H1 (cell line): ENCODE measurements around the gene SUCNR1. TPM values are rescaled to one million over a fixed set of nuclear protein-coding genes. Genes with fewer than 3 reads are reported as not detected.
A peak's percentile ranks its signal among the peaks of the same experiment; 100 is the strongest.

Experiments used
- CTCF ChIA-PET: fragments of 300-600 bp; sonication (Branson Sonifier 250); formaldehyde crosslinking; loops from one replicate; lab custom pipeline; 2021; ENCODE audit not compliant: partially characterized antibody; lab: Charles Lee
- POLR2A ChIA-PET: fragments of 300-600 bp; sonication (Branson Sonifier 250); formaldehyde crosslinking; loops from one replicate; lab custom pipeline; 2021; ENCODE audit warnings: inconsistent platforms; ENCODE audit not compliant: partially characterized antibody; lab: Charles Lee
- DNase-seq, 2 experiments: peaks; one replicate each; pipeline versions ENCODE4 v3.0.0 to v3.0.0-alpha.2; 2010 to 2022; ENCODE audit warnings: low spot score in 2 of 2, low read depth in 1 of 2, mixed read lengths in 1 of 2
- FAIRE-seq: peaks from 2 replicates; lab custom pipeline; 2011; peaks lifted over from hg19 to GRCh38; lab: Jason Lieb, UNC
- H2AFZ ChIP-seq: 2 replicates; pipeline ENCODE4 v1.8.1; 2012; ENCODE audit warnings: low read length, inconsistent platforms
- H2AK5ac ChIP-seq: 2 replicates; pipeline ENCODE4 v1.6.1; 2013; ENCODE audit warnings: low read depth, low read length
- H2BK120ac ChIP-seq: replicated peaks from 2 replicates; pipeline ENCODE3; 2013; ENCODE audit warnings: low read depth, low read length, inconsistent platforms
- H2BK12ac ChIP-seq: 2 replicates; pipeline ENCODE4 v1.6.1; 2013; ENCODE audit warnings: low read depth, low read length
- H2BK15ac ChIP-seq: 2 replicates; pipeline ENCODE4 v1.6.1; 2013; ENCODE audit warnings: low read length
- H2BK20ac ChIP-seq: 2 replicates; pipeline ENCODE4 v1.6.1; 2013; ENCODE audit warnings: low read length
- H2BK5ac ChIP-seq: 2 replicates; pipeline ENCODE4 v1.6.1; 2013; ENCODE audit warnings: low read depth, low read length
- H3K14ac ChIP-seq: 2 replicates; pipeline ENCODE4 v1.6.1; 2013; ENCODE audit warnings: inconsistent platforms; ENCODE audit not compliant: insufficient read length
- H3K18ac ChIP-seq: 2 replicates; pipeline ENCODE4 v1.6.1; 2013; ENCODE audit warnings: low read length; ENCODE audit errors: extremely low read depth
- H3K23ac ChIP-seq: 2 replicates; pipeline ENCODE4 v1.6.1; 2013; ENCODE audit warnings: inconsistent platforms; ENCODE audit not compliant: insufficient read length
- H3K23me2 ChIP-seq: 2 replicates; pipeline ENCODE4 v1.6.1; 2013; ENCODE audit warnings: low read depth, low read length
- H3K27ac ChIP-seq: 2 replicates; pipeline ENCODE4 v1.6.1; 2011; ENCODE audit warnings: low read depth, low read length, inconsistent platforms
- H3K27me3 ChIP-seq, 4 experiments: replicated peaks in 1 of 4; 1 replicate in 1 of 4; 2 replicates in 3 of 4; pipeline versions ENCODE4 v1.6.1 to v1.8.1; 2011 to 2013; ENCODE audit warnings: low read length in 3 of 4, mild to moderate bottlenecking in 3 of 4, inconsistent platforms in 2 of 4, mixed read lengths in 2 of 4, moderate library complexity in 1 of 4; ENCODE audit not compliant: control insufficient read depth in 3 of 4, insufficient read depth in 3 of 4; ENCODE audit errors: extremely low read depth in 1 of 4
- H3K36me3 ChIP-seq, 4 experiments: 2 replicates each; pipeline versions ENCODE4 v1.6.1 to v1.8.1; 2011 to 2013; ENCODE audit warnings: mild to moderate bottlenecking in 4 of 4, low read length in 3 of 4, moderate library complexity in 2 of 4, control low read depth in 1 of 4, inconsistent platforms in 1 of 4; ENCODE audit not compliant: insufficient read depth in 4 of 4, control insufficient read depth in 2 of 4
- H3K4ac ChIP-seq: replicated peaks from 2 replicates; pipeline ENCODE3; 2013; ENCODE audit warnings: low read length, low read depth, mixed read lengths, inconsistent platforms; ENCODE audit not compliant: insufficient read length
- H3K4me1 ChIP-seq, 4 experiments: replicated peaks in 1 of 4; 1 replicate in 1 of 4; 2 replicates in 3 of 4; pipeline versions ENCODE4 v1.6.1 to v1.8.1; 2011 to 2013; ENCODE audit warnings: low read length in 3 of 4, inconsistent platforms in 2 of 4, mixed read lengths in 1 of 4; ENCODE audit not compliant: insufficient read depth in 4 of 4, control insufficient read depth in 3 of 4
- H3K4me2 ChIP-seq, 2 experiments: 2 replicates each; pipeline versions ENCODE4 v1.6.1 to v1.8.1; 2011 to 2013; ENCODE audit warnings: low read depth in 2 of 2, low read length in 2 of 2, control low read depth in 1 of 2, inconsistent platforms in 1 of 2, mild to moderate bottlenecking in 1 of 2; ENCODE audit not compliant: insufficient read depth in 1 of 2
- H3K4me3 ChIP-seq, 4 experiments: fragments of 200-600, 300-600 bp in 1 of 4; sonication (generic), shearing (Covaris generic), sonication (Bioruptor Twin) in 1 of 4; 2 replicates each; pipeline versions ENCODE4 v1.5.1 to v1.8.1; 2011 to 2016; ENCODE audit warnings: low read length in 4 of 4, low read depth in 3 of 4, control low read depth in 2 of 4, inconsistent platforms in 2 of 4, mild to moderate bottlenecking in 2 of 4, mixed read lengths in 1 of 4, moderate library complexity in 1 of 4; ENCODE audit not compliant: insufficient read depth in 2 of 4; ENCODE audit errors: extremely low read depth in 1 of 4
- H3K56ac ChIP-seq: replicated peaks from 2 replicates; pipeline ENCODE3; 2013; ENCODE audit warnings: low read depth, mild to moderate bottlenecking, mixed read lengths, low read length, inconsistent platforms; ENCODE audit not compliant: insufficient read length
- H3K79me1 ChIP-seq: 2 replicates; pipeline ENCODE4 v1.6.1; 2013; ENCODE audit warnings: low read depth, low read length, control low read depth
- H3K79me2 ChIP-seq, 2 experiments: 2 replicates each; pipeline versions ENCODE4 v1.6.1 to v1.8.1; 2012 to 2013; ENCODE audit warnings: low read length in 2 of 2, mild to moderate bottlenecking in 2 of 2, inconsistent platforms in 1 of 2; ENCODE audit not compliant: insufficient read depth in 2 of 2, control insufficient read depth in 1 of 2
- H3K9ac ChIP-seq, 4 experiments: replicated peaks in 1 of 4; 1 replicate in 1 of 4; 2 replicates in 3 of 4; pipeline versions ENCODE4 v1.6.1 to v1.8.1; 2011 to 2013; ENCODE audit warnings: low read depth in 3 of 4, low read length in 3 of 4, control low read depth in 2 of 4, mild to moderate bottlenecking in 2 of 4, moderate library complexity in 2 of 4, inconsistent platforms in 1 of 4; ENCODE audit errors: extremely low read depth in 1 of 4
- H3K9me3 ChIP-seq, 2 experiments: 2 replicates each; pipeline versions ENCODE4 v1.6.1 to v1.8.1; 2012 to 2013; ENCODE audit warnings: mild to moderate bottlenecking in 2 of 2, moderate library complexity in 2 of 2, control low read depth in 1 of 2, inconsistent platforms in 1 of 2, low read depth in 1 of 2, low read length in 1 of 2, mixed read lengths in 1 of 2; ENCODE audit not compliant: insufficient read depth in 2 of 2
- H4K20me1 ChIP-seq, 2 experiments: replicated peaks in 1 of 2; 2 replicates each; pipeline versions ENCODE3 to v1.8.1; 2011 to 2013; ENCODE audit warnings: inconsistent platforms in 2 of 2, low read length in 2 of 2, mild to moderate bottlenecking in 1 of 2; ENCODE audit not compliant: insufficient read depth in 2 of 2, control insufficient read depth in 1 of 2
- H4K5ac ChIP-seq: 2 replicates; pipeline ENCODE4 v1.6.1; 2013; ENCODE audit warnings: low read length, low read depth, mixed read lengths, inconsistent platforms; ENCODE audit not compliant: insufficient read length
- H4K8ac ChIP-seq: 2 replicates; pipeline ENCODE4 v1.8.0; 2013; ENCODE audit warnings: mild to moderate bottlenecking, moderate library complexity, low read length, inconsistent platforms; ENCODE audit not compliant: insufficient read depth; ENCODE audit errors: extremely low read depth
- H4K91ac ChIP-seq: replicated peaks from 2 replicates; pipeline ENCODE3; 2013; ENCODE audit warnings: low read length, mixed read lengths, inconsistent platforms; ENCODE audit not compliant: insufficient read length
- ATF2 ChIP-seq: IDR thresholded peaks from 2 replicates; pipeline ENCODE4 v1.6.1; 2012; ENCODE audit warnings: low read length, inconsistent platforms
- HDAC2 ChIP-seq, 2 experiments: fragments of 300-600 bp in 1 of 2; sonication (generic) in 1 of 2; IDR thresholded peaks; 2 replicates each; pipeline ENCODE4 v1.6.1; 2011 to 2012; ENCODE audit warnings: low read depth in 2 of 2, low read length in 2 of 2, mild to moderate bottlenecking in 2 of 2, moderate library complexity in 2 of 2, borderline replicate concordance in 1 of 2, inconsistent platforms in 1 of 2
- HDAC6 ChIP-seq: IDR thresholded peaks from one replicate; pipeline ENCODE4 v1.7.1; 2012; ENCODE audit warnings: low read depth, mild to moderate bottlenecking, inconsistent platforms, low read length, moderate library complexity
- KDM1A ChIP-seq: fragments of 200-600, 300-600 bp; sonication (generic); IDR thresholded peaks from 2 replicates; pipeline ENCODE4 v1.7.1; 2016; ENCODE audit warnings: mild to moderate bottlenecking, low read length, borderline replicate concordance
- RBBP5 ChIP-seq: IDR thresholded peaks from 2 replicates; pipeline ENCODE4 v1.7.1; 2012; ENCODE audit warnings: low read depth, mild to moderate bottlenecking, inconsistent platforms, low read length, moderate library complexity, borderline replicate concordance
- SIRT6 ChIP-seq: IDR thresholded peaks from one replicate; pipeline ENCODE4 v1.7.1; 2012; ENCODE audit warnings: low read length, inconsistent platforms
- YY1 ChIP-seq: IDR thresholded peaks from 2 replicates; pipeline ENCODE4 v1.6.1; 2011; ENCODE audit warnings: low read depth, mild to moderate bottlenecking, low read length
- WGBS, 2 experiments: shearing (Covaris generic) in 1 of 2; methylation state at CpG; one replicate each; pipeline versions ENCODE4 v1.1.6 to v1.1.7; 2013 to 2015; ENCODE audit warnings: low lambda C conversion rate in 2 of 2, mixed read lengths in 2 of 2, inconsistent platforms in 1 of 2, low coverage in 1 of 2, missing lambda C conversion rate in 1 of 2; ENCODE audit not compliant: insufficient replicate concordance in 2 of 2, insufficient coverage in 1 of 2, insufficient read length in 1 of 2; ENCODE audit errors: extremely low coverage in 1 of 2, missing lambda C conversion rate in 1 of 2; 5-methylcytosine and 5-hydroxymethylcytosine counted together
- polyA plus RNA-seq, 7 experiments: library from polyadenylated mRNA; depleted of rRNA in 3 of 7; stranded (reverse) in 5 of 7; unstranded in 2 of 7; fragments of >200 nt in 5 of 7; fragments of 200-250 nt in 2 of 7; gene quantifications; 1 replicate in 5 of 7; 2 replicates in 1 of 7; 4 replicates in 1 of 7; pipeline versions ENCODE4 v1.2.1 to v1.2.3, GENCODE V29; 2011 to 2013; ENCODE audit warnings: missing spikeins in 2 of 7, mixed read lengths in 2 of 7
- total RNA-seq: library from RNA; stranded (reverse); fragmentation: NEBNext Ultra II Directional; extraction: Animal tissue kit (Norgen Biotek cat#: 25700); gene quantifications from 2 replicates; pipeline ENCODE4 v1.2.1, GENCODE V29; 2021
- TF ChIP-seq, protein P1 (sequence below): IDR thresholded peaks from 2 replicates; pipeline ENCODE4 v1.6.1; 2012; ENCODE audit warnings: inconsistent platforms

SUCNR1 gene
- total and polyA plus RNA-seq, 2 of the 8 experiments (the other 6 are each of a cell fraction or from before 2014, with no cell fraction given), result not detected

DNA sequence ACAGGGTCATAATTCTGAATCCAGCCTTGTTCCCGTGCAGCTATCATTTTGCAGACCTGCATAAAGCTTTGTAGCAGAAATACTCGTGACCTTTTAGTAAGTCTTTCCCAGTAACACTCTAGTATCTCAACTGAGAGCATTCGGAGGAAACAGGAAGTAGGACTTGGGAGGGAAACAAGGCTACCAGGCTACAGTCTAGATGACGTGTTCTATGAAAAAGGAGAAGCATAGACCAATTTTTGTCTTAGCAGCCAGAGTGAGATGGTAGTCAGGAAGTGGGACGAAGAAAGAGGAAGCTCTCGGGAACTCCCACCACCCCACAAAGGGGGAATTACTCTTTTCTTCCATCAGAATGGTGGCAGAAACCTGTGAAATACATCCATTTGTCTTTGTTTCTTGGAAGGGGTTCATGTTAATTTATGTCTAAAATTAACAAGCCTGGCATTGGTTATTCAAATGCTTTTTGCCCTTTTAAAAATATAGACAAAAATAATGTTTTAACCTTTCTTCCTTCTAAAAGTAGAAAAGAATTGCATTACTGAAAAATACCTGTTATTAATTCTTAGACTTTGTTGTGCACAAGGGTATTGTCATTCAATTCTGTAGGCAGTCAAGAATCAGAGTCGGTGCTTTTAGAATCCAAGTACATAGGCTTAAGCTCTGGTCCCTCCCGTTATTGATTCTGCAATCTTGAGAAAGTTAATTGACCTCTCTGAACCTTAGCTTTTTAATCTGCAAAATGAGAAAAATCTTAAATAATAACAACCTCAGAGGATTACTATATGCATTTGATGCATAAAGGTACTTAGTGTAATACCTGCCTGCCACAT is 1.6 kb upstream of the SUCNR1 start:
- H2BK5ac ChIP-seq, result no peak overlapping the region
- ChIA-PET POLR2A (no interaction called here), CTCF (interaction anchor here (0.9 to 1.3 kb wide), 3 partner anchors 8 to 403 kb away, joined by 3 to 4 read pairs (median 4); no protein-coding TSS in a partner anchor)
- H3K4me2 ChIP-seq, result no peak overlapping the region
- peak overlapping the region; percentile 97; the same call in 1 of the 2 replicates for H2AFZ ChIP-seq
- no peaks in the 10 kb centered on the region for H3K9me3 ChIP-seq
- no peak overlapping the region for H3K14ac ChIP-seq
- no peaks in the 10 kb centered on the region for H3K27me3 ChIP-seq
- no peak overlapping the region for H4K5ac ChIP-seq
- no peaks in the 10 kb centered on the region for H3K23me2 ChIP-seq
- H3K4me3 ChIP-seq, result no peak overlapping the region
- H3K36me3 ChIP-seq, result no peaks in the 10 kb centered on the region
- H2AK5ac ChIP-seq, result no peak overlapping the region
- no peaks in the 10 kb centered on the region for H3K79me1 ChIP-seq
- no peaks in the 10 kb centered on the region for H4K20me1 ChIP-seq
- H3K23ac ChIP-seq, result no peak overlapping the region
- H3K56ac ChIP-seq, result no peak overlapping the region
- no peak overlapping the region for H4K8ac ChIP-seq
- FAIRE-seq (no peak), DNase-seq (no peak)
- H3K4ac ChIP-seq, result no peak overlapping the region
- no peak overlapping the region for H3K9ac ChIP-seq
- no peak overlapping the region for H2BK15ac ChIP-seq
- no peak overlapping the region for H3K27ac ChIP-seq
- no peak overlapping the region for H2BK120ac ChIP-seq
- no peaks in the 10 kb centered on the region for H3K79me2 ChIP-seq
- H4K91ac ChIP-seq, result no peak overlapping the region
- H3K18ac ChIP-seq, result no peak overlapping the region
- H2BK20ac ChIP-seq, result no peak overlapping the region
- 83% methylated on average over 8 of the region's 8 CpGs; no CpG with 5 or more reads in 1 of the 2 experiments for WGBS, 2 experiments
- no peak overlapping the region for H2BK12ac ChIP-seq
- H3K4me1 ChIP-seq, result no peaks in the 10 kb centered on the region
- TF ChIP-seq, protein P1, sequence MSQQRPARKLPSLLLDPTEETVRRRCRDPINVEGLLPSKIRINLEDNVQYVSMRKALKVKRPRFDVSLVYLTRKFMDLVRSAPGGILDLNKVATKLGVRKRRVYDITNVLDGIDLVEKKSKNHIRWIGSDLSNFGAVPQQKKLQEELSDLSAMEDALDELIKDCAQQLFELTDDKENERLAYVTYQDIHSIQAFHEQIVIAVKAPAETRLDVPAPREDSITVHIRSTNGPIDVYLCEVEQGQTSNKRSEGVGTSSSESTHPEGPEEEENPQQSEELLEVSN, result no peak
- TF ChIP-seq RBBP5, result no peak
- no peak for TF ChIP-seq YY1
- no peak for TF ChIP-seq ATF2
- no peak for TF ChIP-seq HDAC2 (IDR thresholded peaks at IDR 0.05; ENCODE audit: borderline replicate concordance in 1 of 2, low read depth in 2 of 2, low read length in 2 of 2)
- no peak for TF ChIP-seq KDM1A
- no peak for TF ChIP-seq HDAC6
- no peak for TF ChIP-seq SIRT6
